HFF-Myc (cell line): ENCODE measurements around the gene PSMB3.
A peak's percentile ranks its signal among the peaks of the same experiment; 100 is the strongest.

Experiments used
- DNase-seq: peaks from one replicate; pipeline ENCODE4 v3.0.0-alpha.2; 2011; ENCODE audit warnings: low read depth; ENCODE audit errors: extremely low read depth
- H3K4me3 ChIP-seq: replicated peaks from 2 replicates; pipeline ENCODE4 v1.5.1; 2011; ENCODE audit warnings: low read depth, mild to moderate bottlenecking, control low read depth, low read length
- CTCF ChIP-seq: IDR thresholded peaks from 2 replicates; pipeline ENCODE4 v1.5.1; 2012; ENCODE audit warnings: mild to moderate bottlenecking, low read depth, low read length, control low read depth; ENCODE audit errors: missing control alignments

PSMB3 gene

GRCh38 chr17:38791162-38791561 lies 38.6 kb downstream of the PSMB3 start:
- no peak overlapping the region for H3K4me3 ChIP-seq
- TF ChIP-seq CTCF = no peak
- no peak for DNase-seq

- TF ChIP-seq CTCF = no peak
- H3K4me3 ChIP-seq = no peak overlapping the region
- no peak for DNase-seq
Measured at GRCh38 chr17:38794221-38794620, 41.7 kb downstream of the PSMB3 start.

GRCh38 chr17:38796451-38797157 lies 44.1 kb downstream of the PSMB3 start:
- TF ChIP-seq CTCF = no peak
- no peak for DNase-seq
- H3K4me3 ChIP-seq = peak overlapping the region; percentile 74

- TF ChIP-seq CTCF = no peak
- peak overlapping the region; percentile 74 for H3K4me3 ChIP-seq
- no peak for DNase-seq
Measured at GRCh38 chr17:38797158-38797490, 44.6 kb downstream of the PSMB3 start.

- DNase-seq = no peak
- peak overlapping the region; percentile 74 for H3K4me3 ChIP-seq
- no peak for TF ChIP-seq CTCF
Measured at GRCh38 chr17:38797828-38798227, 45.3 kb downstream of the PSMB3 start.

GRCh38 chr17:38798614-38799500 lies 46.3 kb downstream of the PSMB3 start:
- H3K4me3 ChIP-seq = peak overlapping the region; percentile 74
- no peak for TF ChIP-seq CTCF
- no peak for DNase-seq
